HepG2 (cell line): ENCODE data around the gene ELN. TPM values are rescaled to one million over a fixed set of nuclear protein-coding genes. Genes with fewer than 3 reads are reported as not detected.

ENCODE experiments used
- ATAC-seq: fragments of 200-7000 bp; cut with Tn5 transposase; 3 replicates; pipeline ENCODE4 v1.9.1; 2020; ENCODE audit warnings: mild to moderate bottlenecking, moderate library complexity
- BruUV-seq: library from RNA; stranded (reverse); fragments of 400-500 nt; replicated peaks from 2 replicates; lab custom pipeline; 2021; lab: Mats Ljungman, UMichigan
- CTCF ChIA-PET: fragments of 300-600 bp; formaldehyde crosslinking; extraction: SDS; loops from one replicate; lab custom pipeline; 2021; ENCODE audit warnings: low total read pairs, inconsistent platforms, low intra/inter-chr PET ratio; lab: Yijun Ruan, JAX
- POLR2A ChIA-PET: fragments of 350-600 bp; sonication (Branson Sonifier 250); formaldehyde crosslinking; loops from one replicate; lab custom pipeline; 2020; ENCODE audit warnings: antibody characterized with exemption, inconsistent platforms; lab: Yijun Ruan, JAX
- DNase-seq: peaks from one replicate; pipeline ENCODE4 v3.0.0-alpha.2; 2015; ENCODE audit warnings: low spot score
- FAIRE-seq: peaks from 3 replicates; lab custom pipeline; 2011; peaks lifted over from hg19 to GRCh38; lab: Jason Lieb, UNC
- H2AFZ ChIP-seq: one replicate; pipeline ENCODE4 v1.6.1; 2011; ENCODE audit warnings: low read length, inconsistent platforms
- H3K27ac ChIP-seq: fragments of 300-600 bp; 3 replicates; pipeline ENCODE4 v1.8.0; 2011; ENCODE audit warnings: mixed run types, mild to moderate bottlenecking, mixed read lengths, low read length, inconsistent platforms; ENCODE audit not compliant: insufficient read depth; ENCODE audit errors: extremely low read length
- H3K27me3 ChIP-seq, 2 experiments: fragments of 200-600 bp in 1 of 2; 2 replicates in 1 of 2; 3 replicates in 1 of 2; pipeline versions ENCODE4 v1.6.0 to v1.8.0; 2011; ENCODE audit warnings: low read length in 2 of 2, mild to moderate bottlenecking in 2 of 2, moderate library complexity in 2 of 2, inconsistent platforms in 1 of 2; ENCODE audit not compliant: insufficient read depth in 2 of 2, control insufficient read depth in 1 of 2
- H3K36me3 ChIP-seq, 2 experiments: fragments of 200-600 bp in 1 of 2; replicated peaks in 1 of 2; 2 replicates in 1 of 2; 3 replicates in 1 of 2; pipeline versions ENCODE4 v1.5.1 to v1.8.0; 2011; ENCODE audit warnings: low read length in 2 of 2, inconsistent platforms in 1 of 2; ENCODE audit not compliant: insufficient read depth in 2 of 2, control insufficient read depth in 1 of 2
- H3K4me1 ChIP-seq: 2 replicates; pipeline ENCODE4 v1.5.1; 2012; ENCODE audit warnings: low read length, inconsistent platforms; ENCODE audit not compliant: insufficient read depth
- H3K4me2 ChIP-seq: 2 replicates; pipeline ENCODE4 v1.6.0; 2011; ENCODE audit warnings: low read depth, low read length, inconsistent platforms
- H3K4me3 ChIP-seq, 3 experiments: fragments of 200-600 bp in 1 of 3; sonication (generic), shearing (Covaris generic) in 1 of 3; replicated peaks in 1 of 3; 2 replicates each; pipeline ENCODE4 v1.5.1; 2011 to 2016; ENCODE audit warnings: low read length in 3 of 3, inconsistent platforms in 2 of 3, low read depth in 2 of 3, mild to moderate bottlenecking in 2 of 3, control low read depth in 1 of 3, mixed read lengths in 1 of 3; ENCODE audit not compliant: insufficient read depth in 1 of 3
- H3K79me2 ChIP-seq: one replicate; pipeline ENCODE4 v1.6.1; 2011; ENCODE audit warnings: low read length, inconsistent platforms; ENCODE audit not compliant: insufficient read depth
- H3K9ac ChIP-seq: 2 replicates; pipeline ENCODE4 v1.6.0; 2011; ENCODE audit warnings: mild to moderate bottlenecking, low read depth, low read length, inconsistent platforms; ENCODE audit not compliant: insufficient read depth
- H3K9me3 ChIP-seq: 2 replicates; pipeline ENCODE4 v1.5.1; 2012; ENCODE audit warnings: mild to moderate bottlenecking, low read length
- H4K20me1 ChIP-seq: 2 replicates; pipeline ENCODE4 v1.6.0; 2011; ENCODE audit warnings: inconsistent platforms, mild to moderate bottlenecking, low read length, moderate library complexity; ENCODE audit not compliant: insufficient read depth
- KLF6 ChIP-seq: IDR thresholded peaks from 2 replicates; pipeline ENCODE4 v1.8.0; 2016; ENCODE audit warnings: missing biosample characterization, missing genetic modification reagents
- MEF2D ChIP-seq: sonication (generic); formaldehyde crosslinking; IDR thresholded peaks from 2 replicates; pipeline ENCODE4 v1.5.1; 2020; ENCODE audit warnings: mild to moderate bottlenecking, missing genetic modification reagents
- SKI ChIP-seq: fragments of 450-650 bp; IDR thresholded peaks from one replicate; pipeline ENCODE4 v1.6.1; 2018; ENCODE audit warnings: mild to moderate bottlenecking; ENCODE audit not compliant: partially characterized antibody
- TARDBP ChIP-seq: sonication (generic); formaldehyde crosslinking; IDR thresholded peaks from 2 replicates; pipeline ENCODE4 v1.8.0; 2022; ENCODE audit warnings: mild to moderate bottlenecking, missing genetic modification reagents
- ZFP41 ChIP-seq: sonication (generic); formaldehyde crosslinking; IDR thresholded peaks from 2 replicates; pipeline ENCODE4 v1.4.0; 2020; ENCODE audit warnings: mild to moderate bottlenecking, missing genetic modification reagents, borderline replicate concordance
- ZNF232 ChIP-seq: sonication (generic); formaldehyde crosslinking; IDR thresholded peaks from 2 replicates; pipeline ENCODE4 v1.4.0; 2020; ENCODE audit warnings: missing genetic modification reagents, borderline replicate concordance
- ZNF569 ChIP-seq: sonication (generic); formaldehyde crosslinking; IDR thresholded peaks from 2 replicates; pipeline ENCODE4 v1.5.0; 2020; ENCODE audit warnings: mild to moderate bottlenecking, missing genetic modification reagents, moderate library complexity, borderline replicate concordance
- ZNF629 ChIP-seq: sonication (generic); formaldehyde crosslinking; conservative IDR thresholded peaks from 2 replicates; pipeline ENCODE4 v1.5.0; 2020; ENCODE audit warnings: missing genetic modification reagents
- ZNF639 ChIP-seq: conservative IDR thresholded peaks from 2 replicates; pipeline ENCODE4 v1.6.1; 2018; ENCODE audit warnings: missing genetic modification reagents
- WGBS: methylation state at CpG from one replicate; pipeline ENCODE4 v1.1.6; 2017; ENCODE audit warnings: low lambda C conversion rate; 5-methylcytosine and 5-hydroxymethylcytosine counted together
- in situ Hi-C: cut with HindIII; loops from 2 replicates; pipeline ENCODE4 v1.10.0; 2017; ENCODE audit warnings: low pct_unique_long_range_greater_than_20kb; ENCODE audit not compliant: extremely low pct_ligation_motif_present
- intact Hi-C: fragments of 100-400 bp; cut with micrococcal nuclease; formaldehyde crosslinking; loops from one replicate; pipeline ENCODE4 v1.10.0; 2022; ENCODE audit not compliant: unreplicated experiment
- polyA plus RNA-seq, 8 experiments: library from polyadenylated mRNA; depleted of rRNA in 3 of 8; stranded (reverse) in 7 of 8; unstranded in 1 of 8; fragments of >200 nt; fragmentation: Illumina TruSeq in 4 of 8; extraction: Trizol in 4 of 8; gene quantifications; 2 replicates each; pipeline versions ENCODE4 v1.2.1 to v1.2.3, GENCODE V29; 2011 to 2016; ENCODE audit warnings: low read depth in 4 of 8, missing spikeins in 1 of 8, mixed read lengths in 1 of 8; ENCODE audit not compliant: insufficient read depth in 1 of 8
- total RNA-seq, 5 experiments: library from RNA; depleted of rRNA; stranded (reverse); fragments of >200 nt; fragmentation: Illumina TruSeq; extraction: Trizol; gene quantifications; 2 replicates each; pipeline ENCODE4 v1.2.3, GENCODE V29; 2016; ENCODE audit warnings: low read depth in 1 of 5
- TF ChIP-seq, protein P1 (sequence below): sonication (generic); formaldehyde crosslinking; IDR thresholded peaks from 2 replicates; pipeline ENCODE4 v1.4.0; 2020; ENCODE audit warnings: mild to moderate bottlenecking, missing genetic modification reagents

ELN gene
- total and polyA plus RNA-seq, 2 of the 13 experiments (the other 11 are each of a cell fraction or from before 2014, with no cell fraction given), result 0.15 to 0.37 TPM

GRCh38 chr7:74058486-74058885, 30.5 kb downstream of the ELN start:
- H3K4me3 ChIP-seq, result no peak overlapping the region
- H3K4me2 ChIP-seq, result no peak overlapping the region
- no peaks in the 10 kb centered on the region for H3K79me2 ChIP-seq
- no peak overlapping the region for H2AFZ ChIP-seq
- WGBS, result 46% methylated on average over 7 of the region's 7 CpGs
- peaks cover 43% of the 10 kb centered on the region for H3K4me1 ChIP-seq
- ChIA-PET POLR2A (no interaction called here), CTCF (no interaction called here)
- no peaks in the 10 kb centered on the region for H4K20me1 ChIP-seq
- no peak for TF ChIP-seq KLF6 (CRISPR knock-in tag)
- TF ChIP-seq SKI, result no peak
- TF ChIP-seq ZNF639 (CRISPR knock-in tag), result no peak
- no peak for TF ChIP-seq ZNF232 (CRISPR knock-in tag)
- no peak for TF ChIP-seq TARDBP (CRISPR knock-in tag)
- no peak for TF ChIP-seq ZFP41
- no peak for TF ChIP-seq MEF2D (CRISPR knock-in tag)
- TF ChIP-seq ZNF569 (CRISPR knock-in tag), result no peak
- TF ChIP-seq, all 625 proteins: peak for 0
- no peaks in the 10 kb centered on the region for H3K36me3 ChIP-seq
- intact Hi-C loops, result no loop called here
- no peak for DNase-seq
- FAIRE-seq, result no peak
- ATAC-seq, result no peak
- no peak overlapping the region for H3K9ac ChIP-seq
- no TSS peak for BruUV-seq
- H3K27ac ChIP-seq, result no peak overlapping the region
- in situ Hi-C loops, result no loop called here
- no peaks in the 10 kb centered on the region for H3K9me3 ChIP-seq
- H3K27me3 ChIP-seq, result peaks cover 6 to 22% of the 10 kb centered on the region in 2 experiments; a peak in 4 of 5 replicates

DNA sequence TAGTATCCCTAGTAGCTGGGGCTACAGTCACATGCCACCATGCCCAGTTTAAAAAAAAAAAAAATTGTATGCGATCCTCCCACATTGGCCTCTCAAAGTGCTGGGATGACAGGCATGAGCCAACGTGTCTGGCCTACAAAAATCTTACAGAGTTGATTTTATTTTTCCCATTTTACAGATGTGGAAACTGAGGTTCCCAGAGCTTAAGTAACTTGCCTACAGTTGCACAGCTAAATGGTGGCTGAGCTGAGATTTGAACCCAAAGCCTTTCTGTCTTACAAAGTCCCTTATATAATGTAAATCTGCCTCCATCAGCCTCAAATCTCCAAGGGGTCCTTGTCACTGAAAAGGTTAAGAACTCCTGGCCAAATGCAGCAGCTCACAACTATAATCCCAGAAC, 31.1 kb downstream of the ELN start:
- BruUV-seq, result no TSS peak
- peak; percentile 59; the same call in 1 of the 2 replicates for TF ChIP-seq ZNF629 (CRISPR knock-in tag)
- TF ChIP-seq, protein P1, sequence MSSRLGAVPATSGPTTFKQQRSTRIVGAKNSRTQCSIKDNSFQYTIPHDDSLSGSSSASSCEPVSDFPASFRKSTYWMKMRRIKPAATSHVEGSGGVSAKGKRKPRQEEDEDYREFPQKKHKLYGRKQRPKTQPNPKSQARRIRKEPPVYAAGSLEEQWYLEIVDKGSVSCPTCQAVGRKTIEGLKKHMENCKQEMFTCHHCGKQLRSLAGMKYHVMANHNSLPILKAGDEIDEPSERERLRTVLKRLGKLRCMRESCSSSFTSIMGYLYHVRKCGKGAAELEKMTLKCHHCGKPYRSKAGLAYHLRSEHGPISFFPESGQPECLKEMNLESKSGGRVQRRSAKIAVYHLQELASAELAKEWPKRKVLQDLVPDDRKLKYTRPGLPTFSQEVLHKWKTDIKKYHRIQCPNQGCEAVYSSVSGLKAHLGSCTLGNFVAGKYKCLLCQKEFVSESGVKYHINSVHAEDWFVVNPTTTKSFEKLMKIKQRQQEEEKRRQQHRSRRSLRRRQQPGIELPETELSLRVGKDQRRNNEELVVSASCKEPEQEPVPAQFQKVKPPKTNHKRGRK (CRISPR knock-in tag), result no peak
- no peak for DNase-seq
- intact Hi-C loops, result no loop called here
- ATAC-seq, result no peak
- peaks cover 6 to 22% of the 10 kb centered on the region in 2 experiments; a peak in 4 of 5 replicates for H3K27me3 ChIP-seq
- no peaks in the 10 kb centered on the region for H3K79me2 ChIP-seq
- in situ Hi-C loops, result no loop called here
- H3K4me3 ChIP-seq, result no peak overlapping the region
- H3K36me3 ChIP-seq, result no peaks in the 10 kb centered on the region
- no peak overlapping the region for H2AFZ ChIP-seq
- H3K9ac ChIP-seq, result no peak overlapping the region
- no peak overlapping the region for H3K4me2 ChIP-seq
- H3K4me1 ChIP-seq, result peaks cover 46% of the 10 kb centered on the region
- H3K9me3 ChIP-seq, result no peaks in the 10 kb centered on the region
- H4K20me1 ChIP-seq, result no peaks in the 10 kb centered on the region
- no peak overlapping the region for H3K27ac ChIP-seq
- ChIA-PET POLR2A (no interaction called here), CTCF (no interaction called here)
- WGBS, result 28% methylated on average over 2 of the region's 2 CpGs
- no peak for FAIRE-seq
